SK-N-SH treated with all-trans-retinoic acid at 6 μM for 48 hours (cell line): ENCODE data around the gene ARHGAP29.

Source experiments
- ARNTL ChIP-seq: fragments of 450-650 bp; formaldehyde crosslinking; IDR thresholded peaks from 2 replicates; pipeline ENCODE4 v1.5.0; 2020; ENCODE audit warnings: low read depth, mild to moderate bottlenecking, moderate library complexity, borderline replicate concordance
- BACH2 ChIP-seq: fragments of 250-450 bp; sonication (Bioruptor Pico); IDR thresholded peaks from 2 replicates; pipeline ENCODE4 v1.9.0; 2021; ENCODE audit warnings: mild to moderate bottlenecking, borderline replicate concordance
- CREB5 ChIP-seq: fragments of 250-450 bp; sonication (Bioruptor Pico); IDR thresholded peaks from 2 replicates; pipeline ENCODE4 v1.5.1; 2020; ENCODE audit warnings: low read depth, mild to moderate bottlenecking, moderate library complexity
- CSDC2 ChIP-seq: fragments of 250-450 bp; sonication (Bioruptor Pico); IDR thresholded peaks from 2 replicates; pipeline ENCODE4 v1.5.0; 2020; ENCODE audit warnings: mild to moderate bottlenecking, moderate library complexity
- ISL1 ChIP-seq: fragments of 250-450 bp; sonication (Bioruptor Pico); IDR thresholded peaks from 2 replicates; pipeline ENCODE4 v2.1.2; 2022; ENCODE audit warnings: mild to moderate bottlenecking, moderate library complexity
- POU6F1 ChIP-seq: fragments of 250-450 bp; sonication (Bioruptor Pico); IDR thresholded peaks from 2 replicates; pipeline ENCODE4 v1.8.0; 2021; ENCODE audit warnings: low read depth, mild to moderate bottlenecking, moderate library complexity, borderline replicate concordance
- RARB ChIP-seq: fragments of 250-450 bp; sonication (Bioruptor Pico); IDR thresholded peaks from 2 replicates; pipeline ENCODE4 v1.8.0; 2021; ENCODE audit warnings: mild to moderate bottlenecking, moderate library complexity
- TOX ChIP-seq: fragments of 250-450 bp; sonication (Bioruptor Pico); IDR thresholded peaks from 2 replicates; pipeline ENCODE4 v1.8.0; 2021; ENCODE audit warnings: mild to moderate bottlenecking, moderate library complexity, borderline replicate concordance
- ZC3H10 ChIP-seq: fragments of 250-450 bp; sonication (Bioruptor Pico); IDR thresholded peaks from 2 replicates; pipeline ENCODE4 v1.5.1; 2021; ENCODE audit warnings: mild to moderate bottlenecking, moderate library complexity
- ZNF70 ChIP-seq: fragments of 450-650 bp; formaldehyde crosslinking; IDR thresholded peaks from 2 replicates; pipeline ENCODE4 v1.5.0; 2020; ENCODE audit warnings: mild to moderate bottlenecking, moderate library complexity
- TF ChIP-seq, protein P1 (sequence below): fragments of 250-450 bp; sonication (Bioruptor Pico); IDR thresholded peaks from 2 replicates; pipeline ENCODE4 v1.8.0; 2020; ENCODE audit warnings: mild to moderate bottlenecking, moderate library complexity, borderline replicate concordance

GRCh38 chr1:94202241-94202640, 35.1 kb downstream of the ARHGAP29 start:
- TF ChIP-seq, protein P1, sequence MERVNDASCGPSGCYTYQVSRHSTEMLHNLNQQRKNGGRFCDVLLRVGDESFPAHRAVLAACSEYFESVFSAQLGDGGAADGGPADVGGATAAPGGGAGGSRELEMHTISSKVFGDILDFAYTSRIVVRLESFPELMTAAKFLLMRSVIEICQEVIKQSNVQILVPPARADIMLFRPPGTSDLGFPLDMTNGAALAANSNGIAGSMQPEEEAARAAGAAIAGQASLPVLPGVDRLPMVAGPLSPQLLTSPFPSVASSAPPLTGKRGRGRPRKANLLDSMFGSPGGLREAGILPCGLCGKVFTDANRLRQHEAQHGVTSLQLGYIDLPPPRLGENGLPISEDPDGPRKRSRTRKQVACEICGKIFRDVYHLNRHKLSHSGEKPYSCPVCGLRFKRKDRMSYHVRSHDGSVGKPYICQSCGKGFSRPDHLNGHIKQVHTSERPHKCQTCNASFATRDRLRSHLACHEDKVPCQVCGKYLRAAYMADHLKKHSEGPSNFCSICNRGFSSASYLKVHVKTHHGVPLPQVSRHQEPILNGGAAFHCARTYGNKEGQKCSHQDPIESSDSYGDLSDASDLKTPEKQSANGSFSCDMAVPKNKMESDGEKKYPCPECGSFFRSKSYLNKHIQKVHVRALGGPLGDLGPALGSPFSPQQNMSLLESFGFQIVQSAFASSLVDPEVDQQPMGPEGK (CRISPR knock-in tag): no peak
- TF ChIP-seq CSDC2 (CRISPR knock-in tag): no peak
- TF ChIP-seq ZC3H10 (CRISPR knock-in tag): no peak
- TF ChIP-seq TOX (CRISPR knock-in tag): no peak
- no peak for TF ChIP-seq CREB5
- TF ChIP-seq ISL1 (CRISPR knock-in tag): no peak
- TF ChIP-seq RARB (CRISPR knock-in tag): no peak
- no peak for TF ChIP-seq POU6F1 (CRISPR knock-in tag)
- TF ChIP-seq ARNTL: no peak
- TF ChIP-seq ZNF70 (CRISPR knock-in tag): no peak
- no peak for TF ChIP-seq BACH2 (CRISPR knock-in tag)
